ENCODE measurements around the gene KRT36. TPM values are rescaled to one million over a fixed set of nuclear protein-coding genes. Genes with fewer than 3 reads are reported as not detected.

Gene KRT36
- total and polyA plus RNA-seq, 10 of the 15 experiments (the other 5 are each of a cell fraction or from before 2014, with no cell fraction given): not detected

GRCh38 chr17:41486316-41486715 lies 3.4 kb downstream of the KRT36 start (continued):
- TF ChIP-seq PAX5 (IDR thresholded peaks at IDR 0.05; ENCODE audit: borderline replicate concordance, low read depth, low read length) (no peak), NRF1 (conservative IDR thresholded peaks at IDR 0.05; ENCODE audit: low read depth, low read length) (no peak)

- H3K27me3 ChIP-seq (replicated peaks in 1 of 2; ENCODE audit: control insufficient read depth in 2 of 2, insufficient read depth in 2 of 2, low read length in 1 of 2): peaks cover 0 to 3% of the 10 kb centered on the region in 2 experiments; a peak in 2 of 4 replicates
- 0% methylated on average over 8 of the region's 8 CpGs for WGBS (ENCODE audit: insufficient coverage, insufficient replicate concordance, low lambda C conversion rate, missing lambda C conversion rate)
- no TSS peak for BruUV-seq (replicated peaks)
- POLR2A ChIA-PET: no interaction called here
- SMC1A ChIA-PET (ENCODE audit: uncharacterized antibody, unreplicated experiment): no interaction called here
- no peak overlapping the region for H3K9ac ChIP-seq (ENCODE audit: control insufficient read depth, insufficient read depth, low read length)
- DNase-seq (ENCODE audit: low read depth, low spot score) (no peak), FAIRE-seq (no peak), ATAC-seq (no peak)
- H3K4me3 ChIP-seq: no peak overlapping the region
- H3K36me3 ChIP-seq (ENCODE audit: control insufficient read depth in 2 of 2, insufficient read depth in 2 of 2, low read length in 1 of 2): no peaks in the 10 kb centered on the region
- no peak overlapping the region for H3K27ac ChIP-seq (ENCODE audit: control insufficient read depth, insufficient read depth)
- H4K20me1 ChIP-seq (ENCODE audit: control insufficient read depth, insufficient read depth): no peaks in the 10 kb centered on the region
- in situ Hi-C loops (cut with MboI): no loop called here
- H2AFZ ChIP-seq (ENCODE audit: control insufficient read depth, low read depth, low read length): no peak overlapping the region
- intact Hi-C loops (cut with micrococcal nuclease; ENCODE audit: unreplicated experiment): no loop called here
- CTCF ChIA-PET: interaction anchor here (1.0 to 2.3 kb wide), 6 partner anchors 164 to 527 kb away, joined by 3 to 8 read pairs (median 5); no protein-coding TSS in a partner anchor
- no peaks in the 10 kb centered on the region for H3K9me3 ChIP-seq (replicated peaks; ENCODE audit: control insufficient read depth, insufficient read depth, low read length)
- TF ChIP-seq CEBPZ (IDR thresholded peaks at IDR 0.05; ENCODE audit: low read depth, low read length): no peak
- no peak for TF ChIP-seq MTA3 (IDR thresholded peaks at IDR 0.05; ENCODE audit: borderline replicate concordance, low read length)
- TF ChIP-seq ZNF592 (IDR thresholded peaks at IDR 0.05): no peak
- TF ChIP-seq ZNF622 (IDR thresholded peaks at IDR 0.05): no peak
- TF ChIP-seq ELK1 (IDR thresholded peaks at IDR 0.05; ENCODE audit: low read depth, low read length): no peak
- no peak overlapping the region for H3K4me2 ChIP-seq (ENCODE audit: control insufficient read depth, insufficient read depth)
- H3K79me2 ChIP-seq (ENCODE audit: control insufficient read depth, insufficient read depth, low read length): no peaks in the 10 kb centered on the region
- RAD21 ChIA-PET (ENCODE audit: unreplicated experiment): no interaction called here
- H3K4me1 ChIP-seq (ENCODE audit: control insufficient read depth, insufficient read depth, low read length): no peaks in the 10 kb centered on the region; the same call in 1 of the 2 replicates
These were observed 4.5 kb downstream of the KRT36 start for GRCh38 chr17:41484920-41485904.
